Activated CD4-positive, alpha-beta T cell treated with anti-CD3 and anti-CD28 coated beads, Interleukin-2, amount 50 U/mL, for 16 hours (primary cell): ENCODE measurements around the gene TSPAN9.

Experiments used
- DNase-seq: peaks from one replicate; pipeline ENCODE4 v3.0.0-alpha.2; 2020

The TSPAN9 gene

DNA sequence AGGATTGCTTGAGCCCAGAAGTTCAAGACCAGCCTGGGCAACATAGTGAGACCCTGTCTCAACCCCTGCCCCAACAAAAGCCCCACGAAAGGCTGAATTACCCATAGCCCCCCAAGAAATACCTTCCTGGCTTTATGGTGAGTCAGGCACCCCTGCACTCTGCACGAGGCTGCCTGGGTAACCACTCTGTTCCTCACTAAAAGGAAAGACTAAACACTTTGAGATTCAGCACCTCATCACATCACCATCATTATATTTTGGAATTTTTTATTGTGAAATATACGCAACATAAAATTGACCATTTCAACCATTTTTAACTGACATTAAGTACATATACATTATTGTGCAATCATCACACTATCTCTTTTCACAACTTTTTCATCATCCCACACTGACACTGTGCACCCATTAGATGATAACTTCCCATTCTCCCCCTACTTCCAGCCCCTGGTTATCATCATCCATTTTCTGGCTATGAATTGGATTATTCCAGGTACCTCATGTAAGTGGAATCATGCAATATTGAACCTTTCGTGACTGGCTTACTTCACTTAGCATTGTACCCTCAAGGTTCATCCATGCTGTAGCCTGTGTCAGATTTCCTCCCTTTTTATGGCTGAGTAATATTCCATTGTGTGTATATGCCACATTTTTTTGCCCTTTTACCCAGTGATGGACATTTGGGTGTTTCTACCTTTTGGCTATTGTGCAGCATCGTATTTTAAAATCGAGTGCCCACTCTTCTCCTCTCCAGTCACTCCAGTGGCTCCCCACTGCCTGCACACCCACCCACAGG, 51.5 kb downstream of the TSPAN9 start:
- no peak for DNase-seq

DNA sequence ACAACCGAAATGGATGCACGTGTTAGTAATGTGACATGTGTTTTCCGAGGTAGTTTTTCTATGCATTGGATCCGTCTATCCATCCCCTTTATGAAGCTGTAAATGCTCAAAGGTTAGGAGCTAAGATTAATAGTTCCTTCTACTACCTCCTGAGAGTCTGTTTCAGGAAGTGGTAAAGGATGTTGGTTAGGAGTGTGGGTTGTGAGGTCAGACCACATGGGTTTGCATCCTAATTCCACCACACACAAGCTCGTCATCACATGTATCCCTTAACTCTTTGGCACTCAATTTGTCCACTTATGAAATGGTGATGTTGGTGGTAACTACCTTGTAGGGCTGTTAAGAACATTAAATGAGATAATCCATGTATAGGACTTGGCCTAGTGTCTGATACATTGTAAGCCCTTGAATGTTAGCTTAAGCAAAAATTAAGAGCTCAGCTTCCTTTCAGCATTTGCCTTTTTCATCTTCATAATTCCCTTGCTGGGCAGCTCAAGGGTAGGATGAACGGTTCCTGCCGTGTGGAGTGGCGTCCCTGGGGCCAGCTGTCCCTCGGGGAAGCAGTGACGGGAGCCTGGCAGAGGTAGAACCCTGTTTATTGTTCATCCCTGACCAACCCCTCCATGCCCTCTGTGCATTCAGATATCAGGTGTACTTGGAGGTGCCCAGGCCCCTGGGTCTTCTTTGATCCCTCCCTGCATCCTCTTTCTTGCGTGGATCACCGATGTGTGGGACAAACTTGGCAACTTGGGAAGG, 52.3 kb downstream of the TSPAN9 start:
- peak; percentile 46 for DNase-seq

DNA sequence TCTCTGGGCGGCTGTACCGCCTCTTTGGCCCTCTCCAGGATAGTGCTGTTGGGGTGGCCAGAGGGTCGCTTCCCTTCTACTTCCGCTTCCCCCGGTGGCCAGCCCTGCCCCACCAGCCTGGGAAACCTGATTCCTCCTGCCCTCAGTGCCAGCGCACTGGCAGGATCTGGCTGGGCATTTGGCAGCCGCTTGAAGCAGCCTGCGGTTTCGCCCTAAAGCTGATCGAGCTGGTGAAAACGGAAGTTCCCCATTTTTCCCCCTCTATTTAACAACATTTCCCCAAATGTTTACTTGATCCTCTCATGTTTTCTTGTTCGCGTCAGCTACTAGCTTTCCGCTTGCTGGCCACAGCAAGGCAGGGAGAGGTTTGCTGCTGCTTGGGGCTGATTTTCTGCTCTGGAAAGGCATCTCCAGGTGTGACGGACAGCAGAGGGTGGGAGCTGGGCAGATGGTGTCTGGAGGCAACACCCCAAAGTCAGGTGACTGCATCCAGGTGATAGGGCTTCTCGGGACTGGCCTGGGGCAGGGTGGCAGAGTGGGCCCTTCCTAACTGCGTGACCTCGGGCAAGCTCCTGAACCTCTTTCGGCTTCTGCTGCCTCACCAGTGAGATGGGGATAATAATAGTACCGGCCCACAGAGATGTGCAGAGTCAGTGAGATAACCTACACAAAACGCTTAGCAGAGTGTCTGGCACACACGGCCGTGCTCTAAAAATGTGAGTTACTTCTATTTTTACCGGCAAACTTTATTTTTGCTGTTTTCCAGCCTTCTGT, 53.1 kb downstream of the TSPAN9 start:
- no peak for DNase-seq

DNA sequence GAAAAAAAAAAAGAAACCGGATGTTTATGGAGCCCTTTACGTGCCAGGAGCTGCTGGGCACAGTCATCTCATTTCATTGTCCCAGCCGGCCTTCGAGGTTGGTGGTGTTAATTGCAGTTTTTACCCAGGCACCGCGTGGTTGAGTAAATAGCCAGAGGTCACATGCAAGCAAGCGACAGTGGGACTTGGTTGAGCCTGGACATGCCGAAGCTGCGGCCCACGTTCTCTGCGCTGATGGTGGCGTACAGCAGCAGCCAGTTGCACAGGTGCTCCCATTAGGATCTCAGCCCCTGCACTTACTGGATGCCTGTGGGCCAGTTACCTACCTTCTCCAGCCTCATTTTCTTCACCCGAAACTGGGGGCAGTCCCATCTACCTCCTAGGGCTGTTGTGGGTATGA, 54.0 kb downstream of the TSPAN9 start:
- DNase-seq, result no peak

DNA sequence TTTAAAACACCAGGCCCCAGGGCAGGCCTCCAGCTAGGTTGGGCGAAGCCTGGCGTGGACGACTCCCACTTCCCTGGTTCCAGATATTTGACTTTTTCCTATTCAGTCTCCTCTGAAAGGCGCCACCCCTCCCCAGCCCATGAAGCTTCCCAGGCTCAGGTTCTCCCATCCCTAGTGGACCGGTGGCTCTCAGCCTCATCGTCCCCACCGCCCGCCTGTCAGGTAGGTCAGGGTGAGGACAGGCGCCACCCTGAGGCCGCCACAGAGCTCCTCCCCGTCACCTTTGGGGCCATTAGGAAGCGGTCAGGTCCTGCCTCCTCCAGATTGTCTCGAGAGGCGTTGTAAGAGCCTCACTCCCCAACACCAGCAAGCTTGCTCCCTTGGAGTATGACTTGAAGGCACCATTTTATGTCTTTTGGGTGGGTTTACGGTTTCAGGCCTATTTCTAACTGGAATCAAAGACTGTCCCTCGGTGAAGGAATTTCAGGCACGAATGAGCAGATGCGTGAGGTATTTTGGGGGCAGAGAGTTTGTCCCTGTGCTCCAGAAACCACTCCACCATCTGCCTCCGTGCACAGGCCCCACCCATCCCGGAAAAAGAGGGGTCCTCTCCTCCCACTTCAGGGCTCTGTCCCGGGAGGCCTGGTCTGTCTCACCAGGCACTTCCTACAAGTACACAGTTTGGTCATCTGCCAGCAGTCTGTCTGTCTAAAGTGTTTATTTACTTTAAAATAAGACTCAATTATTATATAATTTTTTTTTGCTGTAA, 55.6 kb downstream of the TSPAN9 start:
- DNase-seq, result no peak

DNA sequence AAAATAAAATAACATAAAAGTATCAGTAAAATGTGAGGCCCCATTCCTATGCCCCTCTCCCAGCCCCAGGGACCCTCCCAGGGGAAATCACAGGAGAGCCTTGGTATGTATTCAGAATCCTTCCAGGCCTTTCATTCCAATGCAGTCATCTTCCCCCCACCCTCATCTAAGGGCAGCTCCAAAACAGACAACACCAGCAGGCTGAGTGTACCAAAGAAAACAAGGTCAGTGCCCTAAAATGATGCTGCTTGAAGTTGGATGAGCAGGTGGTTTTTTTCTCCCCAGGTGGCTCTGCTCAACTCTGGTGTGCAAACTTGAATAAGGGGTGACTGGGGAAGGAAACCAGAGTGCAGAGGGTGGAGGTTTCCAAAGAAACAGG, 56.2 kb downstream of the TSPAN9 start:
- DNase-seq, result no peak

DNA sequence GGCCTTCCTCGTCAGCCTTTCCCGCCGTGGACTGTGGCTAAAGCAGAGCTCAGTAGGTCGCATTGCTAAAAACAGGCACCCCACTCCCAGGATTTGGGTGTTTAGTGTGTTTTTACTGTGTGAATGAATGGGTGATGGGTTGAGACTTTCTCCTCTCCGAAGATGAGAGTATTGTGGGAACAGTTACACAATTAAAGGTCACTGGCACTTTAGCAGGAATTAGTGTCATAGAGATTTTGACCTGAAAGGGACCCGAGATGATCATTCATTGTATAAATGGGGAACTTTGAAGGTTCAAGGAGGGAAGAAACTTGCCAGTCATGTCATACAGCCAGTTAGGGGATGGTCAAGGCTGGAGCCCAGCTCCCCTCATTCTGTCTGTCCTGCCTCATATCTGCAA, 56.9 kb downstream of the TSPAN9 start:
- DNase-seq, result no peak

DNA sequence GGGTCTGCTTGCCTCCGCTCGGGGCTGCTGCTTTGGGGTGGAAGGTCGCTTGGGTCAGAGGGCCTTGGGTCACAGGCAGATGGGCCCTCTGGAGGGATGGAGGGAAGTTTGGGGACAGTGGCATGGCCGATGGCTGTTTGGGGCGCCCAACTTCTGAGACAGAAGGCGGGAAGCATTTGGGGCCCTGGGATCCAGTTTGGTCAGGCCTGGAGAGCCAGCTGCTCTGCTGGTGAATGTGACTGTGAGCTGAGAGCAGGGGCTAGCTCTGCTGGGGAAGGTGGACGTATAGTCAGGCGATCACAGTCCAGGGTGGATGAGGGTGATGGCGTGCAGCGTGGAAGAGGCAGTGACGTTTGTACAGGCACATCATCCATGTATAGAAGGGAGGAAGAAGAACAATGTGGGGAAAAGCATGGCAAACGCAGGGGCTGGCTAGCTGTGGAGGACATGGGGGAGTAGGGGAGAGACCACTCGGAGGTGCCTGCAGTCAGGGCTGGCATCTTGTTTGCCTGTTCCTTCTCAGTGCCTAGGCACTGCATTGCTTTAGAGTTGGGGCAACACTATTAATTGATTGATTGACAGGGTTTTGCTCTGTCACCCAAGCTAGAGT, 57.5 kb downstream of the TSPAN9 start:
- no peak for DNase-seq

DNA sequence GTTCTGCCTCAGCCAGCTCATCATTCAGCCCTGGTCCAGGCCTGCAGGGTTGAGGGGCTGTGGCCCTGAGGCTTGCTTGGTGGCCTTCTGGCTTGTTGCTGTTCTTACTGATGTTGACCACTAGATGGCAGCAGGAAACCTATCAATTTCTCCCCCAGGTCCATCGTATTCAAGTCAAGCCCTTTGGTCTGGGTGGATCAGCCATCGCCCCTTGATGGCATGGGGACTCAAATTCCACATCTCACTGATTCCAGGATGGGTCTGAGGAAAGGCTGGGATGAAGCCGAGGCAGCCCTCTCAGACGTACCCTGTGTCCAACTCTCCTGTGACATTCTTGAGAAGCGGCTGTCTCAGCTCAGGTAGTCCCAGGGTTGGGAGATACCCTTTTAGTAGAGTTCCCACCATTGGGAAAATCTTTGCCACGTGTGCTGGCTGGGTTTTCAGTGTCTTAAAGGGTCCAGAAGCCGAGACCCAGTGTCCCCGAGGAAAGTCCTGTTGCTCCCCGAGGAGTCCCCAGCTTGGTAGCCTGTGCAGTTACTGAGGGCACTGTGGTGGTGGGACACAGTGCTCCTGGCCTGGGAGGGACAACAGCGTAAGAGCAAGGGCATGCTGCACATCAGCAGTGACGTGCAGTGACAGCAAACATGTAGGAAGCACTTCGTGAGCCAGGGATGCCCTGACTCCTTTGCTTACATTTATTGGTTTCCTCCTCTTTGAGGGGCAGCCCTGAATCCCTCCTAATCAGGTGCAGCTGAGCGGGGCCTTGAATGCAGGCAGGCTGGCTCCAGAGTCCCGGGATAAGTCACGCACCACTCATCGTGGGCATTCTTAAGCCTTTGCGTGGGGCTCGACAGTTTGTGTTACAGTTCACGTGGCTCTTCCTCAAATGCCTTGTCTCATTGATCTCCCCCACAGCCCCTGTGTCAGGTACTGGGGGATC, 58.6 kb downstream of the TSPAN9 start:
- DNase-seq, result peak; percentile 63

DNA sequence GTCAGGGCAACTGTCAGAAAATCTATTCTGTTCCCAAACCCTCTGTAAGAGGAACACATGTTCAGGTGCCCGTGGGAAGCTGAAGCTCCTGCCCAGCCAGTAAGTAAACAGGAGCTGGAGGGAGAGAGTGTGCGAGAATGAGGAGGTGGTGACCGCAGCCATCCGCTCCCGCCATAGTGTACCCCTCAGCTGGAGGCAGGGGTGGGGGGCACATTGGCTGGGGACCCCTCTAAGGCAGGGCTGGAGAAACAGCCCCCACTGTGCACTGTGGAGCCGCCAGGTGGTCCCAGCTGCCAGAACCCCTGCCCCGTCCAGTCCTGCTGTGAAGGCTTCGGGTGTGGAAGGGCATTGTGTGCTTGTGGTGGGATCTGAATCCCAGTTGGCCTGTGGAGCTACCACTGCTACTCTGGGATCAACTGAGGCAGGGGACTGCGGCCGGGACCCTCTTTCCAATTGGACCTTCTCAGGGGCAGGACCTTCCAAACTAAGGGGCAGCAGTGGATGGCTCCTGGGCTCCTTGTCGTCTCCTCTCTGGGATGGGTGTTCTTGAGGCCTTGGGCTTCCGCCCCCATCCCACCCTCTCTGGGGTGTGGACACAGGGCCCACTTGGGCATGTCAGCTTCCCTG, 59.6 kb downstream of the TSPAN9 start:
- no peak for DNase-seq

DNA sequence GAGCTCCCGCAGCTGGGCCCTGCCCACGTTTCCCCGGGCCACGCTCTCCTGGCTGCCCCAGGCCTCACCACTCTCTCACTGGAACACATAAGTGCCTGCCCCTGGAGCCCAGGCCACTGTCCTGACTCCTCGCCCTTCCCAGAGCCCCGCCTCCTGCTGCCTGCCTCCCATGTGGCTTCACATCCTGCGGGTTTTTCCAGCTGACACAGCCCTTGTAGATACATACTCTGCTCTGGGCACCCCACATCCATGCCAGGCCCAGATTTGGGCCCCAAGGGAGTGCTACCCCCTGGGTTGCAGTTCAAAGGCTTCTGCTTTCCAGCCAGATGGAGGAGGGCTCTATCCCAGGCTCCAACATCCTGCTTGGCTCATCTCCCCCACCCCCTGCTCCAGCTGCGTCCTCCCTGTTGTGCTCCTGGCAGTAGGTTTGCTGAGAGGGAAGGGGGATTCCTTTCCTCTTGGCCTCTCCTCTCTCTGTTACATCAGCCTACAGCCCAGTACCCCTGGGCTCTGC, 60.1 kb downstream of the TSPAN9 start:
- DNase-seq, result no peak

DNA sequence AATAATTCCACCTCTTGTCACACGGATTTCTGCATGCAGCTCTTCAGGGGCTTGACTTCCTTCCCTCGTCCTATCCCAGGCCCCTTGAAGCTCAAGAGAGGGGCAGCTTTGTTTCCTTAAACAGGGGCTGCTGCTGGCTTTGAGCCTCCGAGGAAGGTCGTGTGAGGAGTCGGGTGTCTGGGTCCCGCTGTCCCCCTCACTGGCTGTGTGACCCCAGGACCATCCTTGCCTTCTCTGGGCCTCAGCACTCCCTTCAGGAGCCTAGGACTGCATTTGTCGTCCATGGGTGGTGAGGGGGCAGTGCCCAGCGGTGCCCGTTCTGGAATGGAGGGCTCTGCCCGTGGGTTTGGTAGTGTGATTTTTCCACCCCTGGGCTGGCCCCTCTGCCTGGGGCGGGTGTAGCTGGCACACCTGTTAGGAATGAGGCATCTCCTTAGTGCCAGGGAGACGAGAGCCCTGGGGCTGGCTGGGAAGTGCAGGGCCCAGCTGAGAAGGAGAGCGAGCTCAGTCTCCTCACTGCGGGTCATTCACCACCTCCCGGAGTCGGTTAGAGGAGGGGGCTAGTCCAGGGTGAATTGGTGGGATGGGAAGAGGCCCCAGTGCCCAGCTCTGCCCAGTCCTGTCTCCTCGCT, 60.8 kb downstream of the TSPAN9 start:
- no peak for DNase-seq

DNA sequence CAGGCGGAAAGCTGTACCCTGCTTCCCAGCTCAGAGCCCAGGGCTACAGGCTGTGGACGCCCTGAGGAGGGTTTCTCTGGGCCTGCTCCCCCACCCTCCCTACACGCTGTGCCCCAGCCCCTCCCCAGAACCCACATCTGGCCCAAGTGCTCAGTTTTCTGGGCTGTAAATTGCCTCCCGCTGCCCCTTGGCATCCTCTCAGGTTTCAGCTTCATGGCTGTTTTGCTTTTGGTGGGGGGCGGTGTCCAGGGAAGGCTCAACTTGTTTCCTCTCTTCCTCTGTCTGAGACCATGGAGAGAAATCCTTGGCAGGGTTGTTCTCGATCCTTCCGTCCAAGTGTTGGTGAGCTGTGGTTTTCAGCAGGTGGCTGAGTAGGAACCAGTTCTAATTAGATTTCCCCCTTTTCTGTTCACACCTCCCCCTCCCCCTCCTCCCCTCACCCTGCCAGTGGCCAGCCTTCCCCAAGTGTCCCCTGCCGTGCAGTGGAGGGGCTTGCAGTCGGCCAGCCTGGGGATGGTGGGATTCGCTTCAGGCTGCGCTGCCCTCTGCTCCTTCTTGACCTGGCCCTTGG, 61.8 kb downstream of the TSPAN9 start:
- DNase-seq, result no peak

DNA sequence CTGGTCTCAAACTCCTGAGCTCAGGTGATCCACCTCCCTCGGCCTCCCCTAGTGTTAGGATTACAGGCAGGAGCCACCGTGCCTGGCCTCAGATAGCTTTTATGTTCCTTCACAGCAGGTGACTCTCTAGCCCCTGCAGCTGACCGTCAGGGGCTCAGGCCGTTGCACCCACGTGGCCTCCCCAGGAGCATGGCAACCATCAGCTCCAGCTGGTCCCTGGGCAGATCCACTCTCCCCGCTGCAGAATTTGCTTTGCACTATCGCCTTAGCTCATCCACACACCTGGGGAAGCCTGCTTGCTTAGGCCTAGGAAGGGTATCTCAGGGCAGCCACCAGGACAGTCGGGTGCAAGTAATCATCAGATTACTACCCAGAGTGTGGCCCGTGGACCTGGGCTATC, 62.6 kb downstream of the TSPAN9 start:
- no peak for DNase-seq

DNA sequence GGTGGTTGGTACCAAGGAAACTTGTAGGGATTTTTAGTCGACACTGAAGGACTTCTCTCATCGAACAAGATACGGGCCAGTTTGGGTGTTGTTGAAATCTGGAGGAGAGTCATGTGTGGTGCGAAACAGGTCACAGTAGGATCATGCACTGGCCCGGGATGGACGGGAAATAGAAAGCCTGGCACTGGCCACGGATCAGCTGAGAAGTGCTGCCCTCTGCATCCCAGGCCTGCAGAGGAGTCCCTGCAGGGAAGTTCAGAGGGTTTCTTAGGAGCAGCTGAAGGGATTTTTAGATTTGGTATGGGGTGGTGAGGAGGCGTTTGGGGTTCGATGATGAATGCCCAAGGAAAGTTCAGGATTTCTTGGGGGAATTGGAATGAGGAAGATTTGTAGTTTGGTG, 63.1 kb downstream of the TSPAN9 start:
- no peak for DNase-seq

DNA sequence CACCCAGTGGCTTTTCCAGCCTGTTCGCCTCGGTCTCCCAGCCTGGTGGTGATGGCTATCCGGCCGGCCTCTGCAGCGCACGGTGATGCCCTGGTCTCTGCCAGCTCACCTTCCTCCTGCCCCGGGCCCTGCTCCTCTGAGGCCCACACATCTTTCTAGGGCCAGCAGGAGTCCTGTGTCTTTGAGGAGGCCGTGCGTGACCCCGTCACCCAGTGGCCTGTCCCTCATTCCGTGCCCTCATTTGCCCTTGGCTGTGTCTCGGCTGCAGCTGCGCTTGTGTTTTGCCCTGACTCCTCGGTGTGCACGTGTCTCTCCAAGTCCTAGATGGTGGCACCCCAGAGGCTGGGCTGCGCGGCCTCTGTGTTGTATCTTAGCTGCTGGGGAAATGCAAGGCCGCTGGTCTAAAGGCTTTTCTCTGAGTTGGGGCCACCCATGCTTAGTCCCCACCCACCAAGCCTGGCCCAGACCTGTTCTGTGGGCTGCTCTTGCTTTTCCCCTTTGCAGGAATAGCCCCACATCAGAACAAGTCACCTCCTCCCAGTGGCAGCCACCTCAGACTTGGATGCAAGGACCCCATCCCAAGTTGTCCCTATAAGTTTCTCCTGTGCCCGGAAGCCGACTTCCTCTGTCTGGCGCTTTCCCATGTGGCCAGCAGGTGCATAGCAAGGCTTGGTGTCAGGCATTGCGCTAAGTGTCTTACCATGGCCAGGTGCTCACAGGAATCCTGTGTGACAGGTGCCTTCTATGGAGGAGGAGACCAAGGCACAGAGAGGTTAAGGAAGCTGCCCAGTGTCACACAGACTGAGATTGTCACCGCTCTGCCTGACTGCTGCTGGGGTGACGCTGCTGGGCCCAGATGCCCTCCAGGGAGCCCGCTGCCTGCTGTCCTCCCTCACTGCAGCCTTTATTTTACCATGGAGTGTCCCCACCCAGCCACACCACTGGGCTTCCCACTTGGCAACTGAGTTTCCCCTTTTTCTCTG, 64.5 kb downstream of the TSPAN9 start:
- DNase-seq, result no peak

DNA sequence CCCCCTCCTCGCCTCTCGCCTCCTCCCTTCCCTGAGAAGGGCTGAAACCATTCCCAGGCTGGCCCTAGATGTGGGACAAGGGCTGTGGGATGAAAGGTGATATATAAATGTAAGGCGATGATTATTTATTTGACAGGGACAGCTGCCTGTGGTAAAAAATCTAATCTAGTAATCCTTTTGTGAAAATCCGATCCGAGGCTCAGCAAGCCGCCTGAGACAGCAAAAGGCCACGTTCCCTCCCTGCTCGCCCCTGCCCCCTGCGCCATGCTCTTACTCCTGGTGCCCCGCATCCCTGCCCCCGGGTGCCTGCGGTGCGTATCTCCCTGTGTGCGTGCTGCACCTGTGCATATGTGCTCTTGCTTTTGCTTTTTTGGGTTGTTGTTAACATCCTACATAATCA, 65.2 kb downstream of the TSPAN9 start:
- no peak for DNase-seq

DNA sequence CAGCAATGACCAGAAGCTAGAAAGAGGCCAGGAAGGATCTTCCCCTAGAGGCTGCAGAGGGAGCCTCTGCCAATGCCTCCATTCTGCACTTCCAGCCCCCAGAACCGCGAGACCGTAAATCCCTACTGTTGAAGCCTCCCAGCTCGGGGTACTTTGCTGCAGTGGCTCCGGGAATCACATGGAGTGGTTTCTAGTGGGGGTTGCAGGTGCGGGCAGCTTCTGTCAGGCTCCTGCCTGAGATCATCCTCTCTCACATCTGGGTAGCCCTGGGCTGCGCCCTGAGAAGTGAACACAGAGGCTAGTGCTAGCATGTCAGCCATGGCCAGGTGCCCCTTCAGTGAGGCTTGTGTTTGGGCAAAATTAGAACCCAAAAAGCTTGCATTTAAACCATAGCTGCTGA, 67.3 kb downstream of the TSPAN9 start:
- no peak for DNase-seq

DNA sequence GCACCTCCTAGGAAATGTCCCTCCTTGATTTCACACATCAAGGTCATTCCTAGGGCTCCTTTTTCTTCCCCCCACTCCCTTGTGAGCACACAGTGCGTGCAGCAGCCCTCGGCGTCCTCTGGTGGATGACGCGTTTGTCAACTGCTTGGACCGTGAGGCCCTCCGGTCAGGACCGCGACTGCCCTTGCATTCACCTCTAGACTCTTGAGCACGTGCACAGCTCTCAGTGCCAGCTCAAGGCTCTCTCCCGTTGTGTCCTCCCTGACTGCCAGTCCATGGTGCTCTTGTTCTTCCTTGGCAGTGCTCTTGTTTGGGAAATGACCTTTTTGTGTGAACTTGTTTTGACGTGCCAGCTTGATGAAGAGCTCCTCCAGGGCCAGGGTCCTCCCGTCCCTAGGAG, 67.9 kb downstream of the TSPAN9 start:
- DNase-seq, result no peak
